IMR-90 (cell line): ENCODE data around the gene ACOX3. TPM values are rescaled to one million over a fixed set of nuclear protein-coding genes. Genes with fewer than 3 reads are reported as not detected.

Experiments
- ATAC-seq: fragments of 200-7000 bp; cut with Tn5 transposase; 2 replicates; pipeline ENCODE4 v1.9.1; 2020; ENCODE audit warnings: low read depth, mild to moderate bottlenecking, moderate library complexity
- BruUV-seq: library from RNA; stranded (reverse); fragments of 400-500 nt; replicated peaks from 2 replicates; lab custom pipeline; 2021; lab: Mats Ljungman, UMichigan
- CTCF ChIA-PET: fragments of 300-600 bp; formaldehyde crosslinking; extraction: SDS; loops from one replicate; lab custom pipeline; 2021; ENCODE audit warnings: antibody characterized with exemption; lab: Yijun Ruan, JAX
- POLR2A ChIA-PET: fragments of 300-600 bp; sonication (Branson Sonifier 250); formaldehyde crosslinking; loops from one replicate; lab custom pipeline; 2022; ENCODE audit warnings: antibody characterized with exemption; ENCODE audit not compliant: unreplicated experiment; lab: Charles Lee
- DNase-seq: peaks from one replicate; pipeline ENCODE4 v3.0.0; 2013
- H2AFZ ChIP-seq: replicated peaks from 2 replicates; pipeline ENCODE3; 2013; ENCODE audit warnings: low read length, mild to moderate bottlenecking; ENCODE audit not compliant: poor library complexity
- H2AK5ac ChIP-seq: 2 replicates; pipeline ENCODE4 v1.6.1; 2013; ENCODE audit warnings: low read depth, low read length, inconsistent platforms
- H2AK9ac ChIP-seq: replicated peaks from 2 replicates; pipeline ENCODE3; 2013; ENCODE audit warnings: mild to moderate bottlenecking, low read depth, low read length, moderate library complexity; ENCODE audit not compliant: poor library complexity
- H2BK120ac ChIP-seq: 2 replicates; pipeline ENCODE4 v1.6.1; 2013; ENCODE audit warnings: low read depth, low read length, inconsistent platforms
- H2BK15ac ChIP-seq: 3 replicates; pipeline ENCODE4 v1.6.1; 2013; ENCODE audit warnings: low read depth, low read length, inconsistent platforms
- H2BK20ac ChIP-seq: 2 replicates; pipeline ENCODE4 v1.6.1; 2013; ENCODE audit warnings: low read depth, mild to moderate bottlenecking, inconsistent platforms, low read length, moderate library complexity
- H2BK5ac ChIP-seq: 2 replicates; pipeline ENCODE4 v1.6.1; 2013; ENCODE audit warnings: mild to moderate bottlenecking, low read depth, low read length, inconsistent platforms; ENCODE audit not compliant: poor library complexity, severe bottlenecking
- H3K14ac ChIP-seq: replicated peaks from 2 replicates; pipeline ENCODE4 v1.6.1; 2013; ENCODE audit warnings: low read depth, low read length, inconsistent platforms
- H3K18ac ChIP-seq: 2 replicates; pipeline ENCODE4 v1.6.1; 2013; ENCODE audit warnings: low read depth, low read length, control low read depth
- H3K23ac ChIP-seq: 2 replicates; pipeline ENCODE4 v1.6.1; 2013; ENCODE audit warnings: low read depth, low read length, inconsistent platforms
- H3K27ac ChIP-seq: 2 replicates; pipeline ENCODE4 v1.5.1; 2013; ENCODE audit warnings: mild to moderate bottlenecking, control low read depth, low read length; ENCODE audit not compliant: insufficient read depth
- H3K27me3 ChIP-seq: 2 replicates; pipeline ENCODE4 v1.6.1; 2013; ENCODE audit warnings: low read length; ENCODE audit not compliant: control insufficient read depth, insufficient read depth
- H3K36me3 ChIP-seq: 2 replicates; pipeline ENCODE4 v1.6.1; 2013; ENCODE audit warnings: low read length, mixed read lengths; ENCODE audit not compliant: control insufficient read depth, insufficient read depth
- H3K4ac ChIP-seq: 2 replicates; pipeline ENCODE4 v1.6.1; 2013; ENCODE audit warnings: low read depth, low read length, inconsistent platforms
- H3K4me1 ChIP-seq: 2 replicates; pipeline ENCODE4 v1.6.1; 2013; ENCODE audit warnings: low read length, mixed read lengths; ENCODE audit not compliant: control insufficient read depth, insufficient read depth
- H3K4me2 ChIP-seq: 2 replicates; pipeline ENCODE4 v1.6.1; 2013; ENCODE audit warnings: low read depth, mild to moderate bottlenecking, control low read depth, low read length, moderate library complexity
- H3K4me3 ChIP-seq: 2 replicates; pipeline ENCODE4 v1.5.1; 2013; ENCODE audit warnings: low read depth, mild to moderate bottlenecking, control low read depth, low read length, moderate library complexity; ENCODE audit not compliant: insufficient read depth
- H3K56ac ChIP-seq: 2 replicates; pipeline ENCODE4 v1.6.1; 2013; ENCODE audit warnings: low read length, inconsistent platforms; ENCODE audit not compliant: insufficient read depth; ENCODE audit errors: extremely low read depth
- H3K79me1 ChIP-seq, 2 experiments: 2 replicates each; pipeline ENCODE4 v1.6.1; 2013; ENCODE audit warnings: low read length in 2 of 2, inconsistent platforms in 1 of 2, low read depth in 1 of 2
- H3K9ac ChIP-seq: 2 replicates; pipeline ENCODE4 v1.6.1; 2013; ENCODE audit warnings: low read depth, low read length, control low read depth
- H3K9me1 ChIP-seq: 2 replicates; pipeline ENCODE4 v1.6.1; 2013; ENCODE audit warnings: low read length, inconsistent platforms; ENCODE audit not compliant: insufficient read depth
- H3K9me3 ChIP-seq: 2 replicates; pipeline ENCODE4 v1.6.1; 2013; ENCODE audit warnings: low read length; ENCODE audit not compliant: control insufficient read depth, insufficient read depth
- H4K20me1 ChIP-seq: 2 replicates; pipeline ENCODE4 v1.6.1; 2013; ENCODE audit warnings: low read length, inconsistent platforms; ENCODE audit not compliant: insufficient read depth
- H4K5ac ChIP-seq: 2 replicates; pipeline ENCODE4 v1.6.1; 2013; ENCODE audit warnings: mild to moderate bottlenecking, low read depth, low read length, control low read depth
- H4K8ac ChIP-seq, 2 experiments: 2 replicates each; pipeline ENCODE4 v1.6.1; 2013; ENCODE audit warnings: low read depth in 2 of 2, low read length in 2 of 2, control low read depth in 1 of 2, inconsistent platforms in 1 of 2
- H4K91ac ChIP-seq: 2 replicates; pipeline ENCODE4 v1.6.1; 2013; ENCODE audit warnings: low read depth, low read length, inconsistent platforms; ENCODE audit not compliant: insufficient read depth
- BHLHE40 ChIP-seq: fragments of 150-350 bp; IDR thresholded peaks from 2 replicates; pipeline ENCODE4 v1.6.1; 2016; ENCODE audit warnings: mild to moderate bottlenecking, low read depth, low read length
- WGBS, 2 experiments: methylation state at CpG; one replicate each; pipeline versions ENCODE4 v1.1.5 to v1.1.7; 2013; ENCODE audit warnings: missing lambda C conversion rate in 2 of 2; ENCODE audit not compliant: insufficient read length in 1 of 2; ENCODE audit errors: extremely low coverage in 2 of 2; 5-methylcytosine and 5-hydroxymethylcytosine counted together
- dilution Hi-C: fragments of 300-500 bp; cut with HindIII; formaldehyde crosslinking; loops from one replicate; pipeline ENCODE4 v1.14.3; 2018; ENCODE audit warnings: low sequenced_read_pairs; ENCODE audit not compliant: unreplicated experiment
- in situ Hi-C: fragments of 300-500 bp; cut with MboI; formaldehyde crosslinking; loops from 3 replicates; pipeline ENCODE4 v1.14.3; 2019; ENCODE audit warnings: low sequenced_read_pairs, inconsistent platforms, mixed read lengths
- intact Hi-C: fragments of 100-400 bp; cut with micrococcal nuclease; formaldehyde crosslinking; loops from 2 replicates; pipeline ENCODE4 v1.10.0; 2022
- polyA plus RNA-seq, 3 experiments: library from polyadenylated mRNA; depleted of rRNA; stranded (reverse); fragments of >200 nt; gene quantifications; 2 replicates each; pipeline ENCODE4 v1.2.3, GENCODE V29; 2012; ENCODE audit warnings: low replicate concordance in 1 of 3
- total RNA-seq: library from RNA; depleted of rRNA; stranded (reverse); fragments of >200 nt; gene quantifications from 2 replicates; pipeline ENCODE4 v1.2.3, GENCODE V29; 2012

Gene ACOX3
- total and polyA plus RNA-seq, 2 of the 4 experiments (the other 2 are of a cell fraction), result 15.2 to 25.8 TPM

DNA sequence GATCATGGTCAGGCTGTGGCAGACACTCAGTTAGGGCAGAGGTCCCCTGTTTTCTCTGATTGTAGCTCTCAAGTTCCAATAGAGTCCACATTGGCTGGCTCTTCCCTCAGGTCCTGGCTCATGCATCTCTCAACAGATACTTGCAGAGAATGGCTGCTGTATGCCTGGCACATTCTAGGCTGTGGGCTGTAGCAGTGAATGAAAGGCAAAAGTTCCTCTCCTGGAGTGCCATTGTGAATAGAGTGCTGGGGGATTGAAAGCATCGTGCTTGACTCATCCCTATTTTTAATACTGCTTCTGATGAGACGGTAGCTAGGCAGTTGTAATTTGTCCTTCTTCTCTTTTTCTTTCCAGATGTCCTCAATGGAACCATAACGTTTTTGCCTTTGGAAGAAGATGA is 5.6 kb upstream of the ACOX3 start:
- no peak overlapping the region for H3K23ac ChIP-seq
- no peak overlapping the region for H4K91ac ChIP-seq
- no peak overlapping the region for H3K4me2 ChIP-seq
- no peak overlapping the region for H4K5ac ChIP-seq
- POLR2A ChIA-PET, result no interaction called here
- H2BK5ac ChIP-seq, result no peak overlapping the region
- H2BK120ac ChIP-seq, result no peak overlapping the region
- DNase-seq (no peak), ATAC-seq (no peak)
- H3K56ac ChIP-seq, result no peak overlapping the region
- H3K4me3 ChIP-seq, result no peak overlapping the region
- H2AK9ac ChIP-seq, result no peak overlapping the region
- H2BK20ac ChIP-seq, result no peak overlapping the region
- H3K9me3 ChIP-seq, result no peaks in the 10 kb centered on the region
- no peak overlapping the region for H3K18ac ChIP-seq
- no peak overlapping the region for H3K27ac ChIP-seq
- no peak overlapping the region for H2AK5ac ChIP-seq
- H3K27me3 ChIP-seq, result no peaks in the 10 kb centered on the region
- no peak overlapping the region for H2AFZ ChIP-seq
- H2BK15ac ChIP-seq, result no peak overlapping the region
- no CpG with 5 or more reads among the region's 3 CpGs for WGBS, 2 experiments
- CTCF ChIA-PET, result no interaction called here
- in situ Hi-C loops (loop anchor here (25.0 kb wide), 1 partner anchor 1641 kb away; no protein-coding TSS in a partner anchor), dilution Hi-C loops (no loop called here), intact Hi-C loops (no loop called here)
- no peak overlapping the region for H4K8ac ChIP-seq
- no peak overlapping the region for H3K9ac ChIP-seq
- no TSS peak for BruUV-seq
- H3K36me3 ChIP-seq, result peaks cover 19% of the 10 kb centered on the region
- no peak overlapping the region for H3K14ac ChIP-seq
- TF ChIP-seq BHLHE40, result no peak
- peaks cover 24% of the 10 kb centered on the region; the same call in 1 of the 2 replicates for H4K20me1 ChIP-seq
- H3K79me1 ChIP-seq, result peaks cover 25 to 45% of the 10 kb centered on the region in 2 experiments
- H3K4me1 ChIP-seq, result peaks cover 3% of the 10 kb centered on the region; the same call in 1 of the 2 replicates
- H3K9me1 ChIP-seq, result peaks cover 6% of the 10 kb centered on the region; the same call in 1 of the 2 replicates
- H3K4ac ChIP-seq, result no peak overlapping the region
